ENCODE measurements around the gene LDLRAD2.

DNA sequence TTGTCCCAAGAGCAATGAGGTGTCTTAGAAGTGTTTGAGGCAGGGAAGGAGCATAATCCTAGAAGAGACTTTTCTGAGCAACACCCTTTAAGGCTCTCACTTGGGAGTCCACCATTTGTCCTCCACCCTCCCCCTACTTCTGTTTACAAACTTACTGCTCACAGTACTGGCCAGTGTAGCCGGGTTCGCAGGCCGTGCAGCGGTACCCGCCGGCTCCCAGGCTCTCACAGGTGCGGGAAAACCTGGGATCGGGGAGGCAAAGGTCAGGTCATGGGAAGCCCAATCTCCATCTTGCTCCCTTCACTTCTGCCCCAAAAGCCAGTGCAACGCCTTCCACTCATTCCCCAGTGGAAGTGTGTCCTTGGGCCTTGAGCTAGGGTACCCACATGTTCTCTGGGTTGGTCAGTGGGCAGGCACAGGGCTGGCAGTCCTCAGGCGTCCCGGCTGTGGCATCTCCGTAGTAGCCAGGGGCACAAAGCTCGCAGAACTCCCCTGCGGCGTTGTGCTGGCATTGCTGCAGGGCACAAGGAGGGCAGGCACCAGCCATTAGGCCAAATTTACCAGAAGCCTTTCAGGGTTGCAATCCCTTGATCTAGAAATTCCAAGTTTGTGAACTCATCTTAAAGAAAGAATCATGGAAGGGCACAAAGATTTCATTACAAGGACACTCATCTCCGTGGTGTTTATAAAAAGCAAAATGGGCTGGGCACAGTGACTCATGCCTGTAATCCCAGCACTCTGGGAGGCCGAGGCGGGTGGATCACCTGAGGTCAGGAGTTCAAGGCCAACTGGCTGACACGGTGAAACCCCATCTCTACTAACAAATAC lies 49.8 kb downstream of the LDLRAD2 start:
- TF ChIP-seq, protein P1, sequence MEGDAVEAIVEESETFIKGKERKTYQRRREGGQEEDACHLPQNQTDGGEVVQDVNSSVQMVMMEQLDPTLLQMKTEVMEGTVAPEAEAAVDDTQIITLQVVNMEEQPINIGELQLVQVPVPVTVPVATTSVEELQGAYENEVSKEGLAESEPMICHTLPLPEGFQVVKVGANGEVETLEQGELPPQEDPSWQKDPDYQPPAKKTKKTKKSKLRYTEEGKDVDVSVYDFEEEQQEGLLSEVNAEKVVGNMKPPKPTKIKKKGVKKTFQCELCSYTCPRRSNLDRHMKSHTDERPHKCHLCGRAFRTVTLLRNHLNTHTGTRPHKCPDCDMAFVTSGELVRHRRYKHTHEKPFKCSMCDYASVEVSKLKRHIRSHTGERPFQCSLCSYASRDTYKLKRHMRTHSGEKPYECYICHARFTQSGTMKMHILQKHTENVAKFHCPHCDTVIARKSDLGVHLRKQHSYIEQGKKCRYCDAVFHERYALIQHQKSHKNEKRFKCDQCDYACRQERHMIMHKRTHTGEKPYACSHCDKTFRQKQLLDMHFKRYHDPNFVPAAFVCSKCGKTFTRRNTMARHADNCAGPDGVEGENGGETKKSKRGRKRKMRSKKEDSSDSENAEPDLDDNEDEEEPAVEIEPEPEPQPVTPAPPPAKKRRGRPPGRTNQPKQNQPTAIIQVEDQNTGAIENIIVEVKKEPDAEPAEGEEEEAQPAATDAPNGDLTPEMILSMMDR (IDR thresholded peaks at IDR 0.05) = no peak
- no peak for TF ChIP-seq POLR2A (IDR thresholded peaks at IDR 0.05)

All from thyroid gland (tissue), 4 donors.